Stimulated activated naive CD8-positive, alpha-beta T cell treated with anti-CD3 and anti-CD28 coated beads, Interleukin-15, amount 100 ng/mL, for 72 hours (primary cell): ENCODE results near the gene TESMIN.

Source experiments
- ATAC-seq: fragments of 150-1000 bp; cut with Tn5 transposase; 2 replicates; pipeline ENCODE4 v1.10.0; 2021; ENCODE audit warnings: mild to moderate bottlenecking, moderate library complexity
- DNase-seq, 2 donors: peaks; one replicate each; pipeline ENCODE4 v3.0.0; 2021 to 2022
- H3K27ac Mint-ChIP-seq, 2 donors: one replicate each; pipeline ENCODE4 v1.8.0; 2022; ENCODE audit warnings: mild to moderate bottlenecking in 2 of 2, mixed read lengths in 2 of 2, moderate library complexity in 2 of 2
- H3K27me3 Mint-ChIP-seq: one replicate; pipeline ENCODE4 v1.8.0; 2022; ENCODE audit warnings: mixed read lengths
- H3K4me1 Mint-ChIP-seq: one replicate; pipeline ENCODE4 v1.8.0; 2022; ENCODE audit warnings: mild to moderate bottlenecking, mixed read lengths
- H3K4me3 Mint-ChIP-seq, 2 donors: one replicate each; pipeline ENCODE4 v1.8.0; 2022; ENCODE audit warnings: mild to moderate bottlenecking in 2 of 2, mixed read lengths in 2 of 2, moderate library complexity in 1 of 2
- H3K9me3 Mint-ChIP-seq, 2 donors: one replicate each; pipeline ENCODE4 v1.8.0; 2022; ENCODE audit warnings: mixed read lengths in 2 of 2

TESMIN gene

DNA sequence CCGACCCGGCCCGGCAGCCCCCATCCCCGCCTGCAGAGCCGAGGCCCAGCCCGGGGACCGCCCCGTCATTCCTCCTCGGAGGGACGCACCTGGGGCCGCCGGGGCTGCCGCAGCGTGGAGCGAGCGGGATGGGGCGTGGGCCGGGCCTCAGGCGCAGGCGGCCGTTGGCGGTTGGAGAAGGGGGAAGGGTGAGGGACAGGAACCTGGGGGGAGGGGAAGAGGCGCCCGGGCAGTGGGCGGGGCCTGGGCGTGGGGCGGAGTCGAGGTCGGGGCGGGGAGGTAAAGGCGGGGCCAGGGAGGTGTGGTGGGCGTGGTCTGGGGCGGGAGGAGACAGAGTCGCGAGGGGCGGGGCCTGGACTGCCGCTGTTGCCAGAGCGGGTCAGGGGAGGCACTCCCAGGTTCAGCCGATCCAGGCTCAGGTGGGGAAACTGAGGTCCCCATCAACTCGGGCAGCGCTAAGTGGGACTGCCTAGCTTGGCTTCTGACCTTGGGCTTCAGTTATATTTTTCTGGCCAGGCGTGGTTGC is at the start of gene TESMIN:
TESMIN (minus strand) TSS at position 190 of the 526 bp plus-strand sequence. CDS start 860 bp downstream, outside the sequence.
- ATAC-seq (peak; percentile 87), DNase-seq (peak; percentile 89 to 91)
- Mint-ChIP-seq H3K4me1 (peaks cover 24% of the 10 kb centered on the region), H3K27me3 (no peaks in the 10 kb centered on the region), H3K27ac (peak within 1 kb of the TSS; percentile 4 to 40), H3K9me3 (no peaks in the 10 kb centered on the region), H3K4me3 (peak within 1 kb of the TSS; percentile 74 to 77)

- Mint-ChIP-seq H3K4me3 (no peak overlapping the region), H3K27me3 (no peaks in the 10 kb centered on the region), H3K9me3 (no peaks in the 10 kb centered on the region), H3K27ac (no peak overlapping the region), H3K4me1 (no peaks in the 10 kb centered on the region)
- ATAC-seq (peak; percentile 23), DNase-seq (peak; percentile 26 to 38)
These were observed 47.0 kb upstream of the TESMIN start for GRCh38 chr11:68798221-68798813.

DNA sequence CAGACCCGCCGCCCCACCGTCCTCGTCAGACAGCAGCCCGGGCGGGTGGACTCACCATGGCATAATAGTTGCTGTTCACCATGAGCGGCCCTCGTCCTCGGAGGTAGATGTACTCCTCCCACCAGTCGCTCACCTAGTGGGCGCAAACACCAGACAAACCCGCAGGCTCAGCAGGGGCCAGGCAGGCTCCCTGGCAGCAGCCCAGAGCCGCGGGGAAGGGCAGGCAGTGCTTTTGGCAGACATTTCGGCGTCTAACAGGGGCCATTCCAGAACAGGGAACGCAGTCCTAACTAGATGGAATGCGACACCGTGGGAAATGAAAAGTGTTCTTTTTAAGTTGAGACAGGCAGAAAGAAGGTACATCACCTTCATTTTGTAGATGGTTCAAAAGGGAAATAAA is 45.5 kb upstream of the TESMIN start:
- no peaks in the 10 kb centered on the region for H3K27me3 Mint-ChIP-seq
- ATAC-seq (no peak), DNase-seq (no peak)
- H3K4me1 Mint-ChIP-seq = no peaks in the 10 kb centered on the region
- no peak overlapping the region for H3K27ac Mint-ChIP-seq
- no peak overlapping the region for H3K4me3 Mint-ChIP-seq
- H3K9me3 Mint-ChIP-seq = no peaks in the 10 kb centered on the region

GRCh38 chr11:68792400-68792966 is 41.2 kb upstream of the TESMIN start:
- no peak for DNase-seq
- H3K4me3 Mint-ChIP-seq = no peak overlapping the region
- no peaks in the 10 kb centered on the region for H3K27me3 Mint-ChIP-seq
- H3K9me3 Mint-ChIP-seq = no peaks in the 10 kb centered on the region
- H3K27ac Mint-ChIP-seq = peak overlapping the region; percentile 40 to 48
- H3K4me1 Mint-ChIP-seq = no peaks in the 10 kb centered on the region
- no peak for ATAC-seq

GRCh38 chr11:68784653-68785052 is 33.3 kb upstream of the TESMIN start:
- no peak overlapping the region for H3K4me3 Mint-ChIP-seq
- ATAC-seq = no peak

DNA sequence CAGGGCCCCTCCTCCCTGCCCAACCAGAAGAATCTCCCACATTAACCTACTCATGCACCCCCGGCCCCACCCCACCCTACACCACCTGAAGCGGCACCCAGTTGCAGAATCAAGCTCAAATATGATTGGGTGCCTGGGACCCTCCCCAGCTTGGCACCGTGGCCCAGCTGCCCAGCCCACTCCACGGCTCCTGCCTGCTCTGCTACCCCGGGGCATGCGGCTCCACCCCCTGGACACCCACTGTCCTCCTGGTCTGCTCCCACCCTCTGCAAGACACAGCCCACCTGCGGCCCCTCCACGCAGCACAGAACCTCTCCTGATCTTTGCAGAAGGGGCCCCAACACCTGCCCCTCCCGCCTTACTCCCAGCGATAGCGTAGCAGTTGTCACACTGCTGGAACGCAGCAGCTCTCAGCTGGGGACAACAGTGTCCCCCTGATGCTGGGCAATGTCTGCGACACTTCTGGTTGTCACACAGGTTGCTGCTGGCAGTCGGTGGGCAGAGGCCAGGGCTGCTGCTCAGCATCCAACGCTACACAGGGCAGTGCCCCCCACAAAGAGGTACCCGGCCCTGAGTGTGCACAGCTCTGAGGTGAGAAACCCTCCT is 32.0 kb upstream of the TESMIN start:
- no peak for ATAC-seq
- DNase-seq = no peak
- H3K9me3 Mint-ChIP-seq = no peaks in the 10 kb centered on the region
- no peak overlapping the region for H3K4me3 Mint-ChIP-seq
- no peaks in the 10 kb centered on the region for H3K4me1 Mint-ChIP-seq
- H3K27me3 Mint-ChIP-seq = no peaks in the 10 kb centered on the region
- H3K27ac Mint-ChIP-seq = no peak overlapping the region

More at GRCh38 chr11:68784653-68785052, 33.3 kb upstream of the TESMIN start:
- no peak for DNase-seq
- no peaks in the 10 kb centered on the region for H3K9me3 Mint-ChIP-seq
- peak overlapping the region in 1 of 2 donors; percentile 42 for H3K27ac Mint-ChIP-seq
- H3K27me3 Mint-ChIP-seq = no peaks in the 10 kb centered on the region
- no peaks in the 10 kb centered on the region for H3K4me1 Mint-ChIP-seq

GRCh38 chr11:68782711-68783110 is 31.4 kb upstream of the TESMIN start:
- ATAC-seq (peak; percentile 23), DNase-seq (no peak)
- Mint-ChIP-seq H3K9me3 (no peaks in the 10 kb centered on the region), H3K27me3 (no peaks in the 10 kb centered on the region), H3K27ac (no peak overlapping the region), H3K4me3 (no peak overlapping the region), H3K4me1 (no peaks in the 10 kb centered on the region)

- Mint-ChIP-seq H3K27ac (peak overlapping the region in 1 of 2 donors; percentile 80), H3K9me3 (no peaks in the 10 kb centered on the region), H3K4me3 (no peak overlapping the region), H3K4me1 (peaks cover 7% of the 10 kb centered on the region), H3K27me3 (no peaks in the 10 kb centered on the region)
- ATAC-seq (no peak), DNase-seq (no peak)
These were observed 29.5 kb upstream of the TESMIN start for GRCh38 chr11:68780829-68781228.

DNA sequence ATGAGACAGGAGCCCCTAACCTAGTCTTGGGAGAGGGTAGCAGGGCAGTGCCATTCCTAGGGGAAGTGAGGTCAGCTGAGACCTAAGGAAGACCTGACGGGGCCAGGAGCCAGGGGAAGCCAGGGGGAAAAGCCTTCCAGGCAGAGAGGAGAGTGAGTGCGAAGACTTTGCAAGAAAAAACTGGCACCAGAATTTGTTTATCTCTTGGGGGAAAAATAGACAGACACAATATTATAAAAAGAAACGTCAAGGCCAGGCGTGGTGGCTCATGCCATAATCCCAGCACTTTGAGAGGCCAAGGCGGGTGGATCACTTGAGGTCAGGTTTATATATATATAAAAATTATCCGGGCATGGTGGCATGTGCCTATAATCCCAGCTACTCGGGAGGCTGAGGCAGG is 26.9 kb upstream of the TESMIN start:
- Mint-ChIP-seq H3K9me3 (no peaks in the 10 kb centered on the region), H3K27me3 (no peaks in the 10 kb centered on the region), H3K4me3 (no peak overlapping the region), H3K4me1 (peaks cover 7% of the 10 kb centered on the region), H3K27ac (no peak overlapping the region)
- DNase-seq (no peak), ATAC-seq (no peak)

DNA sequence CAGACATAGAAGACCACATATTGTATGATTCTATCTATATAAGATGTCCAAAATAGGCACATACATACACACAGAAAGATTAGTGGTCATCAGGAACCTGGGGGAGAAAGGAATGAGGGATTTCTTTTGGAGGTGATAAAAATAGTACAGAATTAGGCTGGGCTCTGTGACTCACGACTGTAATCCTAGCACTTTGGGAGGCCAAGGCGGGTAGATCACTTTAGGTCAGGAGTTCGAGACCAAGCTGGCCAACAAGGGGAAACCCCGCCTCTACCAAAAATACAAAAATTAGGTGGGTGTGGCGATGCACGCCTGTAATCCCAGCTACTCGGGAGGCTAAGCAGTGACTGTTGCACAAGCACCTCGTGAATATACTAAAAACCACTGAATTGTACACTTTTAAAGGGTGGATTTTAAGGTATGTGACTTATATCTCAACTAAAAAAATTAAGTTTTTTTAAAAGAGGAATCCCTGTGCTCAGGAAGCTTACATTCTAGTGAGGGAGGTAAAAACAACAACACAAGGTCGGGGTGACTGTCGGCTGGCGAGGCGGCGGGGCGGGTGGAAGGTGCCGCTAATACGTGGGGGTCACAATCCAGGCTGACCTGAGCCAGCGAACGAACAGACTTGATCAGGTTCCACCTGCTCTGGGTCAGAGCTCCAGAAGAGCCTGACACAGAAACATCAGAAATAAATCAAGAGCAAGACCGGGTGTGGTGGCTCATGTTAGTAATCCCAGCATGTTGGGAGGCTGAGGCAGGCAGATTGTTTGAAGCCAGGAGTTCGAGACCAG is 25.3 kb upstream of the TESMIN start:
- no peak overlapping the region for H3K4me3 Mint-ChIP-seq
- H3K4me1 Mint-ChIP-seq = peaks cover 7% of the 10 kb centered on the region
- ATAC-seq (no peak), DNase-seq (no peak)
- H3K9me3 Mint-ChIP-seq = no peaks in the 10 kb centered on the region
- no peaks in the 10 kb centered on the region for H3K27me3 Mint-ChIP-seq
- peak overlapping the region in 1 of 2 donors; percentile 61 for H3K27ac Mint-ChIP-seq

GRCh38 chr11:68775951-68776388 is 24.6 kb upstream of the TESMIN start:
- ATAC-seq = no peak
- DNase-seq = no peak
- H3K4me3 Mint-ChIP-seq = no peak overlapping the region
- no peaks in the 10 kb centered on the region for H3K27me3 Mint-ChIP-seq
- H3K27ac Mint-ChIP-seq = peak overlapping the region in 1 of 2 donors; percentile 61
- H3K9me3 Mint-ChIP-seq = no peaks in the 10 kb centered on the region
- H3K4me1 Mint-ChIP-seq = peaks cover 7% of the 10 kb centered on the region

DNA sequence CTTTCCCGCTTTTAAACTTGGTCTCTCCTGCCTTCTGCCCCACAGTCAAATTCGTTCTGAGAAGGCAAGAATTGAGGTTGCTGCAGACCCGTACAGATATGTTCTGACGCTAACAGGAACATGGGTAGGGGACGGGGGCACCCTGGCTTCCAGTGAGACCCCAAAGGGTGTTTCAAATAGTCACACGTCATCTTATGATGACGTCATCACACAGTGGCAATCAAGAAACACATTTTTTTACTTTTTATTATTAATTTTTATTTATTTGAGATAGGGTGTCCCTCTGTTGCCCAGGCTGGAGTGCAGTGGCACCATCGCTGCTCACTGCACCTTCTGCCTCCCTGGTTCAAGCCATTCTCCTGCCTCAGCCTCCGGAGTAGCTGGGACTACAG is 22.9 kb upstream of the TESMIN start:
- ATAC-seq = no peak
- no peaks in the 10 kb centered on the region for H3K27me3 Mint-ChIP-seq
- no peak for DNase-seq
- no peaks in the 10 kb centered on the region for H3K9me3 Mint-ChIP-seq
- H3K4me3 Mint-ChIP-seq = no peak overlapping the region
- no peak overlapping the region for H3K27ac Mint-ChIP-seq
- peaks cover 7% of the 10 kb centered on the region for H3K4me1 Mint-ChIP-seq

DNA sequence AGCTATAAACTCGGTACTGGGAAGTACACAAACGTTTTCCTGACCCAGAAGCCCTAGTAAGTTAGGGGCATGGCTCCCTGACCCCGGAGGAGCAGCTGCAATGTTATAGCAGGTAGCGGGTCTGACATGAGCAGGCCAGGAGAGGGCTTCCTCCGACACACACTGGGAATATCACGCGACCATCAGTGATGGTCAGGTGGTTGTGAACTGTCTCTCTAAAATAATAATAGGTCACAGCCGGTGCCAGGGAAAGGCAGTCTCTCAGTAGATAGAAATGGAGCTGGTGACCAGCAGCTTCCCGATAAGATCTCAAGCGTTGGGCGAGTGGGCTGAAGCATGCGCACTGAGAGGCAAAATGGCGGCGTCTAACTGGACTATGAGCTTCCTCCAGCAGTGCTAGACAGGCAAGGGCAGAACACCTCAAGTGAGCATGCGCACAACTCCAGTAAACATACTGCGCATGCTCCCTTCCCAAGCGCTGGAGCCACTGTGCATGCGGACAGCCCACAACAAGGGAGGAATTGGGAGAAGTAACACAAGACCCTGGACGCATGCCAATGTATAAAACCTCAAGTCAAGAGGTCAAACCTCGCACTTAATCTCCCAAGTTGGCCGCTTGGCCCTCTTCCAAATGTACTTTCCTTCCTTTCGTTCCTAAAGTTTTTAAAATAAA is 22.3 kb upstream of the TESMIN start:
- no peak overlapping the region for H3K27ac Mint-ChIP-seq
- H3K27me3 Mint-ChIP-seq = no peaks in the 10 kb centered on the region
- H3K9me3 Mint-ChIP-seq = no peaks in the 10 kb centered on the region
- peaks cover 7% of the 10 kb centered on the region for H3K4me1 Mint-ChIP-seq
- ATAC-seq = no peak
- no peak for DNase-seq
- H3K4me3 Mint-ChIP-seq = no peak overlapping the region

GRCh38 chr11:68772936-68773335 is 21.6 kb upstream of the TESMIN start:
- no peak overlapping the region for H3K4me3 Mint-ChIP-seq
- no peaks in the 10 kb centered on the region for H3K9me3 Mint-ChIP-seq
- H3K27me3 Mint-ChIP-seq = no peaks in the 10 kb centered on the region
- peaks cover 7% of the 10 kb centered on the region for H3K4me1 Mint-ChIP-seq
- ATAC-seq (no peak), DNase-seq (no peak)
- H3K27ac Mint-ChIP-seq = no peak overlapping the region

- no peaks in the 10 kb centered on the region for H3K4me1 Mint-ChIP-seq
- H3K9me3 Mint-ChIP-seq = no peaks in the 10 kb centered on the region
- no peaks in the 10 kb centered on the region for H3K27me3 Mint-ChIP-seq
- H3K4me3 Mint-ChIP-seq = no peak overlapping the region
- DNase-seq (no peak), ATAC-seq (no peak)
- H3K27ac Mint-ChIP-seq = no peak overlapping the region
These were observed 19.5 kb upstream of the TESMIN start for GRCh38 chr11:68770781-68771180.
